HG03175 (cell line): Measurements from ENCODE around the gene ADSL.

Experiments used
- ATAC-seq: cut with Tn5 transposase; IDR thresholded peaks from one replicate; pipeline ENCODE4 v1.9.1; 2021; ENCODE audit warnings: mild to moderate bottlenecking, moderate library complexity; ENCODE audit not compliant: unreplicated experiment

ADSL gene

GRCh38 chr22:40416267-40416570 lies 69.9 kb downstream of the ADSL start:
- no peak for ATAC-seq

GRCh38 chr22:40416636-40417035 lies 70.3 kb downstream of the ADSL start:
- no peak for ATAC-seq

DNA sequence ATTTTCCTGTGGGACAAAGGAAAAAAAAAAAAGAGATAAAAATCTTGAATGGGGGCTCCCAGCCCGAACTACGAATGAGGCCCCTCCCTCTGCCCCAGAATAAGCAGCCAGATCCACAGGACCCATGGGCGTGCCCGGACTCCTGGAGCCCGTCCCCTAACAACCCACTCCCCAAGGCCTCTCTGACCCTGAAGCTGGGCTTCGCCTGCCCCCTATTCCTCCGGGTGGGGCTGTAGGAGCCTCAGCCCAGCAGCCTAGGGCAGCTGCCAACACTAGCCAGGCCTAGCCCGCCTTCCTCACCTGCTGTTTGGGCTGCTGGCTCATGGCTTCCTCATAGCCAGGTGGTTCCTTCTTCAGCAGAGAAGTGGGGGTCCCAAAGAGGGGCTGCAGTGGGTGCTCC lies 70.7 kb downstream of the ADSL start:
- ATAC-seq: no peak

- no peak for ATAC-seq
These were observed 71.6 kb downstream of the ADSL start for GRCh38 chr22:40417881-40418280.

DNA sequence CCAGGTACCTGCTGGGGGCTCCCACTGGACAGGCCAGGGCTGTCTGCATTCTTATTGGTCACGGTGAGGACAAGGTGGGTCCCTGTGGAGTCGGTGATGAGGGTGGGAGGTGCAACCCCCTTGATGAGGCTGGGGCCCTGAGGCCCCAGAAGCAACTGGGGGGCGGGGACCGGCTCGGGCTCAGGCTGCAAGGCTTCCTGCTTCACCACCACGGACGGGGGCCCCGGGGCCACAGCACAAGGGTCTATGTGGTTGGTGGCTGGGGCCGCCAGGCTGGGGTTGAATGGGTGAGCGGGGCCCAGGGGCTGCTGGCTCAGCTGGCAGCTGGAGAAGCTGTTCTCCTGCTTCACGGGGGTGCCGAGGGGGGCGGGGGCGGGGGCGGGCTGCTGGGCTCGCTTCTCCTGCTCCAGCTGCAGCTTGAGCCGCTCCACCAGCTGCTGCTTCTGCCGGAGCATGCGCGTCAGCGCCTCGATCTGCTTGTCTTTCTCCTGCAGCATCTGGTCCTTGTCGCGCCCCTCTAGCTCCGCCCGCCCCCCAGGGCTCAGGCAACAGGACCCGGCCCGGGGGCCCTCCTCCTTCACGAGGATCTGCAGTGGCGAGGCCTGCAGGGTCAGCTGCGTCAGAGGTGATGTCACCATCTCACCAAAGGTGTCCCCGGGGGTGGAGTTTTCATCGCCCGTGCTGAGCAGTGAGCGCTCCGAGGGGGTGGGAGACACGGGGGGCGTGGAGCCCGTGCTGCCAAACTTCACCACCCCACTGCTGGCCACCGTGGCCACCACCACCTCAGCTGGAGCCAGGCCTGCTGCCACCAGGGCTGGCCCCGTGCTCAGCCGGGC lies 72.3 kb downstream of the ADSL start:
- ATAC-seq: no peak

- ATAC-seq: no peak
These were observed 73.4 kb downstream of the ADSL start for GRCh38 chr22:40419718-40420117.

- ATAC-seq: no peak
These were observed 74.2 kb downstream of the ADSL start for GRCh38 chr22:40420341-40421081.

DNA sequence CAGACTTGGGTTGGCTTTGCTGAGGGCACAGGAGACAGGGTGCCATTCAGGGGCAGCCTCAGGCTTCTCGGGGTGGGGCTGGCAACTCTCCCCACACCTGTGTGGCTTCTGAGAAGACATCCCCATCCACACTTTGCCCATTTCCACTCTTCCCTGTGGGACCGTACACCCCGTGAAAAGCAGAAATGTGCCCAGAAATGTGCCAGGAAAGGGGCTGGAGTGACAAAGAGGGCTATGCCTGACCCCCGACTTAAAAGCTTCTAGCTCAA lies 74.7 kb downstream of the ADSL start:
- ATAC-seq: no peak

DNA sequence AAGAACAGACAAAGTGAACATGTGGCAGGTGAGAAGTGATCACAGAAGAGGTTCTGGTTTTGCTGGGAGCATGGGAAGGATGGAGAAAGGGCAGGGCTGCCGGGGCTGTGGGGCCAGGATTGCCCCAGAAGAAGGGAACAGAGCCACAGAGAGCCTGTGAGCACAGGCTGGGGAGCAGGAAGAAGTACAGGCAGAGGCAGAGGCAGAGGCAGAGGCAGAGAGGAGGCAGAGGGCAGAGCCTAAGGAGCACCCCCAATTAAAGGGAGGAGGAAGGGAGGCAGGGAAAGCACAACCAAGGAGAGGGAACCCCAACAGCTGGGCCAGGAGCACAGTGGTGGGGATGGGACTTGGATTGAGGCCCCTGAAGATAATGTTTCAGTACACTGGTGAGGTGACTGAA lies 75.6 kb downstream of the ADSL start:
- no peak for ATAC-seq

- no peak for ATAC-seq
These were observed 76.4 kb downstream of the ADSL start for GRCh38 chr22:40422558-40423309.

DNA sequence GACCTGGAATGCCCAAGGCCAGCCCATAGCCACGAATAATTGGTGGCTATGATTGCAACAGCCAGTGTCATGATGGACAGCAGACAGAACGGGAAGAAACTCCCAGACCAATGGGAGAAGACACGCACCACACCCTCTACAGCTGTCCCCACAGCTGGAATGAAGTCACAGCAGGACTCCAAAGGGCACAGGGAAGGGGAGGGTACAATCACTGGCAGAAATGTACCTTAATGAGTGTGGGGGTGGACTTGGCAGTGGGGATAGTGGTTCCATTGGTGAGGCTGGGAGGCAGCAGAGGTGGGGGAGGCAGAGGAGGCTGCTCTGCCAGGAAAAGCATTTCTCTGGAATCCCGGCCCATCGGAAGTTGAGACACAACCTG lies 77.0 kb downstream of the ADSL start:
- no peak for ATAC-seq

- no peak for ATAC-seq
These were observed 77.8 kb downstream of the ADSL start for GRCh38 chr22:40423882-40424640.

- no peak for ATAC-seq
These were observed 78.8 kb downstream of the ADSL start for GRCh38 chr22:40425082-40425481.

DNA sequence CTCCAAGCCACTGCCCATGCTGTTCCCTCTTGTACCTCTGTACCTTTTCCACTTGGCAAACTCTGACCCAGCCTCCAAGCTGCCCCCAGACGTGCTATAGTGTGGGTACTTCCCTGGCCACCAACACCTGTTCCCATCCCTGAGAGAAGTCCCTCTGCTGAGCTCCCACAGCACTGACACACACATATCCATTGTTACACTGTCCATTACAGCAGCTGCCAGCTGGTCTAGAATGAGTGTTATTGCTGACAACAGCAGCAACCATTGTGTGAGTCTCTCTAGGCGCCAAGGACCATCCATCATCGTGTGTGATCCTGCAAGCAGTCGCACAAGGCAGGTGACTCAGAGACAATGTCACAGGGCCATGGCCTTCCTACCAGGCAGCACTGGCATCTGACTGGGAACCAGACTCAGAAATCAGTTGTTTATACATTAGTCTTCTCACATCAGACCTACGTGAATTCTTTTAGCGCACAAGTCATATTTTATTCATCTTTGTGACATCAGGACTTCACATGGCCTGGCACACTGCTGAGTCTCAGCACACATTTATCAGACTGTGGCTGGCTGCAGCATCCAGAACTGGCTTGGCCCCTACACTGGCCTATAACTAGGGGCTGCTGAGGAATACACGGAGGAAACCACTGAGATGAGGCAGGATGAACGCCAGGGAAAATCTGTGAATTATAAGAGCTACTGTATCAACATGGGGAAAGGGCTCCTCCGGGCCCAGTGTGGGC lies 80.5 kb downstream of the ADSL start:
- no peak for ATAC-seq

GRCh38 chr22:40428796-40429195 lies 82.5 kb downstream of the ADSL start:
- no peak for ATAC-seq

GRCh38 chr22:40429481-40429880 lies 83.2 kb downstream of the ADSL start:
- no peak for ATAC-seq

- no peak for ATAC-seq
These were observed 84.7 kb downstream of the ADSL start for GRCh38 chr22:40430991-40431390.

- ATAC-seq: no peak
These were observed 85.9 kb downstream of the ADSL start for GRCh38 chr22:40432157-40432556.

GRCh38 chr22:40432625-40433024 lies 86.3 kb downstream of the ADSL start:
- no peak for ATAC-seq

DNA sequence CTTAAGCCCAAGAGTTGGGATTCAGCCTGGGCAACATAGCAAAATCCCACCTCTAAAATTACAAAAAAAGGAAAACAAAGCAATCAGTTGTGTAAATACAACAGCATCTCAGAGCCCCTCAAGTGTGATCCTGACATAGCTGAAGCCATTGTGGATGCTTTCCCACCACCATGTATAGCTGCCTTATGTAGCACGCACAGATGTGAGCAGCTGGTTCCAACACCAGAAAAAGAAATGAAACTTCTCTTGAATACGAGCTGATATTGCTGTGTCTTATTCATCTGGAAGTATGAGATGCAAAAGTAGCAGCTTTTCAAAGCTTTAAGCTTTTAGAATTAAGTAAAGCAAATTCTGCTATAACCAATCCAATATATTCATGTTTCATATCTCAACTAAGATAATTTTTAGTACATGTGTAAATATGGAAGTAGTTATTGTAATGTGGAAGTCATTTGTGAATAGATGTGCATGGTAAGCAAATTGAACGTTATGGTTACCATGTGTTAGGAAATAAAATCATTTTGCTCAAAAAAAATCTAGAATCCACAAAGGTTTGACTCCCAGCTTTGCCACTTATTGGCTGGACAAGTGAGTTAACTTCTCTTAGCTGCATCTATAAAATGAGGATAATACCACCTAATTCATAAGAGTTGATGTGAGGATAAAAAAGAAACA lies 87.3 kb downstream of the ADSL start:
- ATAC-seq: no peak
